ENCODE measurements around the gene GZMM. TPM values are rescaled to one million over a fixed set of nuclear protein-coding genes. Genes with fewer than 3 reads are reported as not detected.

Gene GZMM
- total RNA-seq, 2 experiments from 2014 or later = 41.6 to 46.3 TPM

GRCh38 chr19:567296-567900 lies 23.5 kb downstream of the GZMM start:
- CTCF ChIA-PET = interaction anchor here (1.8 kb wide), 1 partner anchor 57 kb away, joined by 9 read pairs; no protein-coding TSS in a partner anchor
- H3K4me3 ChIP-seq (ENCODE audit: low read length) = no peak overlapping the region
- Mint-ChIP-seq H3K4me1 (ENCODE audit: low read depth) (peaks cover 22% of the 10 kb centered on the region), H3K36me3 (ENCODE audit: low read depth) (peaks cover 12% of the 10 kb centered on the region), H3K27ac (no peak overlapping the region), H3K4me3 (peak overlapping the region; percentile 12), H3K27me3 (no peaks in the 10 kb centered on the region), H3K9me3 (no peaks in the 10 kb centered on the region)
- ATAC-seq (ENCODE audit: poor library complexity) (no peak), DNase-seq (peak in 1 of 14 experiments; percentile 39)
- H3K27ac ChIP-seq (ENCODE audit: low read depth in 1 of 2, low read length in 2 of 2) = no peak overlapping the region
- no peaks in the 10 kb centered on the region for H3K27me3 ChIP-seq (ENCODE audit: control insufficient read depth in 1 of 2, insufficient read depth in 2 of 2, low read length in 2 of 2)
- H3K4me1 ChIP-seq (ENCODE audit: insufficient read depth, low read length) = peaks cover 16% of the 10 kb centered on the region
- H3K9me3 ChIP-seq (ENCODE audit: control insufficient read depth in 1 of 2, insufficient read depth in 1 of 2, low read length in 2 of 2) = no peaks in the 10 kb centered on the region
- H3K36me3 ChIP-seq (ENCODE audit: insufficient read depth, low read length) = no peaks in the 10 kb centered on the region
- intact Hi-C loops (cut with DNase I, micrococcal nuclease) = no loop called here
- POLR2A ChIA-PET = no interaction called here
- no peak for TF ChIP-seq CTCF (IDR thresholded peaks at IDR 0.05)

GRCh38 chr19:570251-570686 lies 26.4 kb downstream of the GZMM start:
- TF ChIP-seq CTCF (IDR thresholded peaks at IDR 0.05) = no peak
- Histone ChIP-seq H3K4me1 (ENCODE audit: insufficient read depth, low read length) (peaks cover 40% of the 10 kb centered on the region), H3K4me3 (ENCODE audit: low read length) (no peak overlapping the region), H3K9me3 (ENCODE audit: control insufficient read depth in 1 of 2, insufficient read depth in 1 of 2, low read length in 2 of 2) (no peaks in the 10 kb centered on the region), H3K36me3 (ENCODE audit: insufficient read depth, low read length) (no peaks in the 10 kb centered on the region), H3K27me3 (ENCODE audit: control insufficient read depth in 1 of 2, insufficient read depth in 2 of 2, low read length in 2 of 2) (no peaks in the 10 kb centered on the region), H3K27ac (ENCODE audit: low read depth in 1 of 2, low read length in 2 of 2) (no peak overlapping the region)
- H3K9me3 Mint-ChIP-seq = no peaks in the 10 kb centered on the region
- no peaks in the 10 kb centered on the region for H3K27me3 Mint-ChIP-seq
- H3K27ac Mint-ChIP-seq = peak overlapping the region; percentile 85
- peaks cover 40% of the 10 kb centered on the region for H3K4me1 Mint-ChIP-seq (ENCODE audit: low read depth)
- ChIA-PET POLR2A (interaction anchor here (1.1 to 2.2 kb wide), 2 partner anchors 38 to 59 kb away, joined by 3 to 15 read pairs; no protein-coding TSS in a partner anchor), CTCF (no interaction called here)
- intact Hi-C loops (cut with DNase I, micrococcal nuclease) = loop anchor here (5.0 kb wide), 5 partner anchors 62 to 837 kb away; partner anchors contain the start of genes DAZAP1 (in 1 of the 2), POLRMT (in 1 of the 2), RNF126 (in 1 of the 2) and TPGS1 (in 1 of the 2)
- H3K4me3 Mint-ChIP-seq = peak overlapping the region; percentile 56
- peaks cover 14% of the 10 kb centered on the region for H3K36me3 Mint-ChIP-seq (ENCODE audit: low read depth)
- DNase-seq = peak in 1 of 14 experiments; percentile 56
- ATAC-seq (ENCODE audit: poor library complexity) = no peak

GRCh38 chr19:570937-571565 lies 27.2 kb downstream of the GZMM start:
- H3K27ac ChIP-seq (ENCODE audit: low read depth in 1 of 2, low read length in 2 of 2) = peak overlapping the region; percentile 69 to 87
- H3K27me3 Mint-ChIP-seq = no peaks in the 10 kb centered on the region
- H3K4me3 ChIP-seq (ENCODE audit: low read length) = peak overlapping the region; percentile 94
- peaks cover 14% of the 10 kb centered on the region for H3K36me3 Mint-ChIP-seq (ENCODE audit: low read depth)
- no peaks in the 10 kb centered on the region for H3K9me3 Mint-ChIP-seq
- no peaks in the 10 kb centered on the region for H3K9me3 ChIP-seq (ENCODE audit: control insufficient read depth in 1 of 2, insufficient read depth in 1 of 2, low read length in 2 of 2)
- ATAC-seq (ENCODE audit: poor library complexity) (peak; percentile 40), DNase-seq (peak; percentile 27 to 86 (median 51))
- H3K36me3 ChIP-seq (ENCODE audit: insufficient read depth, low read length) = no peaks in the 10 kb centered on the region
- H3K4me1 Mint-ChIP-seq (ENCODE audit: low read depth) = peaks cover 40% of the 10 kb centered on the region
- H3K4me3 Mint-ChIP-seq = peak overlapping the region; percentile 99
- H3K27ac Mint-ChIP-seq = peak overlapping the region; percentile 95
- TF ChIP-seq CTCF (IDR thresholded peaks at IDR 0.05) = no peak
- ChIA-PET POLR2A (interaction anchor here (1.2 to 2.2 kb wide), 3 partner anchors 13 to 60 kb away, joined by 6 to 15 read pairs (median 9); partner anchors contain the start of gene CDC34), CTCF (interaction anchor here (0.9 to 2.2 kb wide), 3 partner anchors 13 to 60 kb away, joined by 4 to 14 read pairs (median 5); no protein-coding TSS in a partner anchor)
- intact Hi-C loops (cut with DNase I, micrococcal nuclease) = loop anchor here (1.0 to 5.0 kb wide), 6 partner anchors 38 to 836 kb away; partner anchors contain the start of genes DAZAP1 (in 1 of the 2), POLRMT (in 1 of the 2), RNF126 (in 1 of the 2) and TPGS1 (in 1 of the 2)
- peaks cover 48% of the 10 kb centered on the region for H3K4me1 ChIP-seq (ENCODE audit: insufficient read depth, low read length)
- H3K27me3 ChIP-seq (ENCODE audit: control insufficient read depth in 1 of 2, insufficient read depth in 2 of 2, low read length in 2 of 2) = no peaks in the 10 kb centered on the region

Data from CD4-positive, alpha-beta T cell (primary cell).